Calu3 (cell line): ENCODE data around the gene SH3BP5. TPM values are rescaled to one million over a fixed set of nuclear protein-coding genes. Genes with fewer than 3 reads are reported as not detected.

Experiments
- BruUV-seq: library from RNA; stranded (reverse); fragments of 400-500 nt; replicated peaks from 2 replicates; lab custom pipeline; 2021; lab: Mats Ljungman, UMichigan
- CTCF ChIA-PET: fragments of 300-600 bp; sonication (Branson Sonifier 250); formaldehyde crosslinking; loops from one replicate; lab custom pipeline; 2022; ENCODE audit warnings: antibody characterized with exemption; lab: Charles Lee
- DNase-seq: peaks from one replicate; pipeline ENCODE4 v3.0.0; 2022
- H3K27ac Mint-ChIP-seq: one replicate; pipeline ENCODE4 v1.8.0; 2022; ENCODE audit warnings: mixed read lengths; ENCODE audit not compliant: unreplicated experiment
- H3K27me3 Mint-ChIP-seq: one replicate; pipeline ENCODE4 v1.8.0; 2022; ENCODE audit warnings: mixed read lengths; ENCODE audit not compliant: unreplicated experiment
- H3K36me3 Mint-ChIP-seq: one replicate; pipeline ENCODE4 v1.8.0; 2022; ENCODE audit warnings: mild to moderate bottlenecking, moderate library complexity, mixed read lengths; ENCODE audit not compliant: insufficient read depth, unreplicated experiment
- H3K4me1 Mint-ChIP-seq: one replicate; pipeline ENCODE4 v1.8.0; 2022; ENCODE audit warnings: mild to moderate bottlenecking, low read depth, mixed read lengths; ENCODE audit not compliant: unreplicated experiment
- H3K4me3 Mint-ChIP-seq: one replicate; pipeline ENCODE4 v1.8.0; 2022; ENCODE audit warnings: mild to moderate bottlenecking, low read depth, moderate library complexity, mixed read lengths; ENCODE audit not compliant: unreplicated experiment
- H3K9me3 Mint-ChIP-seq: one replicate; pipeline ENCODE4 v1.8.0; 2022; ENCODE audit warnings: low read depth, mixed read lengths; ENCODE audit not compliant: unreplicated experiment
- CTCF ChIP-seq: fragments of 200-600 bp; IDR thresholded peaks from one replicate; pipeline ENCODE4 v1.8.0; 2022; ENCODE audit warnings: antibody characterized with exemption; ENCODE audit not compliant: unreplicated experiment
- intact Hi-C: fragments of 100-400 bp; cut with micrococcal nuclease; formaldehyde crosslinking; loops from one replicate; pipeline ENCODE4 v1.10.0; 2022; ENCODE audit not compliant: unreplicated experiment
- total RNA-seq: library from RNA; stranded (reverse); gene quantifications from 2 replicates; pipeline ENCODE4 v1.2.3, GENCODE V29; 2022

SH3BP5 gene
- total RNA-seq, 1 experiment from 2014 or later = 4.0 TPM

DNA sequence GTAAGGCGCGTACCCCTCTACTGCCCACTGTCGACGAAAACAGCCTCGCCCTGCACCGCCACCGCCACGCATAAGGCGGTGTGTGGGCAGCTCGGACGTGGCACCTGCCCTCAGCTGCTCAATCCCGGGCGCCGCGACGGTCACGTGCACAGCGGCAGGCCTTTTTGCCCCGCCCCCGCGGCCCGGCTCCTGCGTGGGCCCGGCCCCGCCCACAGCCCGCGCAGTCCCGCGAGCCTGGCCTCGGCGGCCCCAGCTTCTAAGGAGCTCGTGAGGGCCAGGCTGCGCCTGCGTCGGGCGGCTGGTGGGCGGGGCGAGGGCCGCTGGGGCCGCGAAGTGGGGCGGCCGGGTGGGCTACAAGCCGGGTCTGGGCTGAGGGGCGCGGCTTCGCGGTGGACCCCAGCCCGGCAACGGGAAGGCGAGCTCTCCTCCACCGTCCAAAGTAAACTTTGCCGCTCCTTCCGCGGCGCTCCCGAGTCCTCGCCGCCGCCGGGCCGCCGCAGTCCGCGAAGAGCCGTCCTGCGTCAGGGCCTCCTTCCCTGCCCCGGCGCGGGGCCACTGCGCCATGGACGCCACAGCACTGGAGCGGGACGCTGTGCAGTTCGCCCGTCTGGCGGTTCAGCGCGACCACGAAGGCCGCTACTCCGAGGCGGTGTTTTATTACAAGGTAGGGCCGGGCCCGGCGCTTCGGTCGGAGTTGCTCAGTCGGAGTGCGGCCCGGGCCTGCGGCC is 126.3 kb downstream of the SH3BP5 start, which contains the start of gene CAPN7:
TSS of gene CAPN7 (plus strand) at position 313 of the 728 bp plus-strand sequence. CDS start at position 563, 250 bp downstream.
- peak within 1 kb of the TSS; percentile 79 for H3K27ac Mint-ChIP-seq
- H3K4me1 Mint-ChIP-seq = no peaks in the 10 kb centered on the region
- H3K4me3 Mint-ChIP-seq = peak within 1 kb of the TSS; percentile 74
- peak; percentile 97 for DNase-seq
- CTCF ChIA-PET = interaction anchor here (1.1 to 1.9 kb wide), 2 partner anchors 98 to 107 kb away, joined by 3 to 11 read pairs; partner anchors contain the start of gene RBSN
- peaks cover 19% of the 10 kb centered on the region for H3K36me3 Mint-ChIP-seq
- intact Hi-C loops = loop anchor here (5.0 to 10.0 kb wide), 2 partner anchors 99 to 281 kb away; no protein-coding TSS in a partner anchor
- H3K27me3 Mint-ChIP-seq = no peaks in the 10 kb centered on the region
- no TSS peak for BruUV-seq
- peak; percentile 30 for TF ChIP-seq CTCF
- no peaks in the 10 kb centered on the region for H3K9me3 Mint-ChIP-seq

DNA sequence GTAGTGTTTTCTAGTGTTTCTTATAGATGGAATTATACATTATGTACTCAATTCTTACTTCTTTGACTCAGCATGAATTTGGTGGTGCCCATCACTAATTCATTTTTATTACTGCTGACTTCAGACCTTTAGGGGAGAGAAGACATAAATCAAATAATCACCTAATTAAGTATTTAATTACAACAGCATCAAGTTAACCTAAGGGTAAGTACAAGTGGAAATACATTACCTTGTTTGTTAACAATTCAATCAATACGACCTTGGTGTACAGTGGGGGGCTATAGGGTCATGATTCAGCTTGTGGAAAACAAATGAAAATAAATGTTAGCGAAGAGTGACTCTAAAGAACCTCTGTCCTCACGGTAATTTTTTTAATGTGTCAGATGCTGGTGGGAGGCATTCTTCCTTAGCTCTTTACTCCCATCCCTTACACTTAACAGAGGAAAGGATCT is 126.9 kb downstream of the SH3BP5 start:
- intact Hi-C loops = loop anchor here (5.0 to 10.0 kb wide), 2 partner anchors 98 to 281 kb away; no protein-coding TSS in a partner anchor
- Mint-ChIP-seq H3K27ac (peak overlapping the region; percentile 79), H3K27me3 (no peaks in the 10 kb centered on the region), H3K4me1 (no peaks in the 10 kb centered on the region), H3K36me3 (peaks cover 19% of the 10 kb centered on the region), H3K4me3 (peak overlapping the region; percentile 74), H3K9me3 (no peaks in the 10 kb centered on the region)
- no peak for TF ChIP-seq CTCF
- CTCF ChIA-PET = interaction anchor here (1.1 to 1.9 kb wide), 2 partner anchors 97 to 106 kb away, joined by 3 to 11 read pairs; partner anchors contain the start of gene RBSN
- BruUV-seq = TSS peak; percentile 52
- DNase-seq = no peak

Other genes starting within 250 kb of the SH3BP5 start
- 18.9 and 21.2 TPM in 2 replicates for gene RBSN, start 233.4 kb downstream of the SH3BP5 start, total RNA-seq
- 24.1 and 24.8 TPM in 2 replicates for gene CAPN7, start 126.3 kb downstream of the SH3BP5 start, total RNA-seq
- gene METTL6, start 95.0 kb upstream of the SH3BP5 start, total RNA-seq = 22.5 and 23.0 TPM in 2 replicates
- gene EAF1, start 95.0 kb upstream of the SH3BP5 start, total RNA-seq = 23.9 and 24.3 TPM in 2 replicates
- gene COLQ, start 189.1 kb upstream of the SH3BP5 start, total RNA-seq = 1.3 and 1.7 TPM in 2 replicates